GM18951 (cell line): Measurements from ENCODE around the gene CNTNAP2.

ENCODE experiments used
- POLR2A ChIP-seq: IDR thresholded peaks from 4 replicates; pipeline ENCODE4 v1.6.1; 2011; ENCODE audit warnings: mild to moderate bottlenecking; ENCODE audit not compliant: insufficient read length, insufficient read depth; ENCODE audit errors: extremely low read depth
- in situ Hi-C: fragments of 300-500 bp; cut with MboI; formaldehyde crosslinking; loops from one replicate; pipeline ENCODE4 v1.12.0; 2022; ENCODE audit warnings: low sequenced_read_pairs, mixed read lengths, inconsistent platforms; ENCODE audit not compliant: unreplicated experiment

The CNTNAP2 gene

DNA sequence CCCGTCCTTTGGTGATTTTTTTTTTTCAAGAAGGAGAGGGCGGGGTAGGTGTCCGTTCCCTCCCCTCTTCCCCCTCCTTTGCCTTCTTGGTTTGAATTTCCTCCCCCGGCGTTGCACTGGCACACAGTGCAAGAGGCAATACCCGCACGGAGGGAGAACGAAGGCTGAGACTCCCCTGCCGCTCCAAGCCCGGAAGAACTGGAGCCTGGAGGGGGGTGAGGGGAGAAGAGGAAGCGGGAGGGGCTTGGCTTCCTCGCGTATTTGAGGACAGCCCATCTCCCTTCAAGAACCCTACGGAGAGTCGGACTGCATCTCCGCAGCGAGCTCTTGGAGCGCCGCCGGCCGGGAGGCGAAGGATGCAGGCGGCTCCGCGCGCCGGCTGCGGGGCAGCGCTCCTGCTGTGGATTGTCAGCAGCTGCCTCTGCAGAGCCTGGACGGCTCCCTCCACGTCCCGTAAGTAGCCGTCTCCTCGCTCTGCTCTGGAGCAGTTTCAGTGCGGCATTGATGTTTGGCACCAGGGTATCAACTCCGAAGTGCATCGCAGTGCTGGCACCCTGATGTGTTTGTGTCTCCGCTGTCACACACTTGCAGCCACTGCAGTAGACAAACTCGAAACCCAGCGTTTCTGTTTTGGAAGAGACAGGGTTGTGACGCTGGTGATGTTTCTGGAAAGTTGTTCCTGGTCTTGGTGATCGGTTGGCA lies at the start of gene CNTNAP2:
Gene CNTNAP2, plus strand, starts transcription at position 281 of the 702 bp plus-strand sequence. Its CDS starts 76 bp downstream, at position 357.
- no peak for TF ChIP-seq POLR2A
- in situ Hi-C loops = no loop called here

GRCh38 chr7:146067880-146068279 lies 48.7 kb upstream of the CNTNAP2 start:
- no peak for TF ChIP-seq POLR2A
- in situ Hi-C loops = no loop called here

DNA sequence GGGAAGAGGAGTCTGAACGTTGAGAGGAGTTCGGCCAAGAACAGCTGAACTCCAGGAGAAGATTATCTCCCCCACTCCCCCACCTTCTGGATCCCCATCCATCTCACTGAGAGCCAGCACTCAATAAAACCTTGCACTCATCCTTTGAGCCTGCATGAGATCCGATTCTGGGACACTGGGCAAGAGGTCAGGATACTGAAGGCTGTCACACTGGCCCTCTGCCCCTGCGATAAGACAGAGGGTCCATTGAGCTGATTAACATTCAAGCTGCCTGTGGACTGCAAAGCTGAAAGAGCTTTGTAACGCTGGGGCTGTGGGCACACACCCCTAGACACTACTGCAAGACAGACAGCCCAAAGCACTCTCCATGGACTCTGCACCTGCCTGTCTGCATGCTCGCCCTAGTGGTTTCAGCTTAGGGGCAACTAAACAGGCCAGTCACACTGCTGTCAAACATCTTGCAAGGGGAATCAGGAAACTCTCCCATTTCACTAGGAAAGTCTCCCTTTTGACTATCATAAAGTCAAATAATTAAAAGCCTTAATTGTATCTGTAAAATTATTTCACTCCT lies 42.3 kb upstream of the CNTNAP2 start:
- no peak for TF ChIP-seq POLR2A
- in situ Hi-C loops = no loop called here

DNA sequence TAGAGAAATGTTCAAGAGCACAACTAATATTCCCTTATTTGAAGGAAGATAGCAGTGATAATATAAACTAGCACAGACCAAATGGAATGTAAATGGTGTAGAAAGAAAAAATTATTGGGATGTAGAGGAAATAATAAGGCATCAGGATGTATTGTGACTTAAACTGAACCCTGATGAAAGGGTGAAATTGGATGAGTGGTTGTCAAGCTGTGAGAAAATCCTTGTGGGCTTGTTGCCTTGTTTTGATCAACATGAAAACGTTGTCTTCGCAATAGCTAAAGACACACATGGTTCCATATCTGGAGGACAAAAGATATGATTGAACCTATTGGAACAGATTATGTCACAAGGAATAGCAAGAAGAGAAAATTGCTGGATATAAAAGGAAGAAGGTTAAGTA lies 40.3 kb upstream of the CNTNAP2 start:
- no peak for TF ChIP-seq POLR2A
- in situ Hi-C loops = loop anchor here (25.0 kb wide), 2 partner anchors 914 to 1039 kb away; no protein-coding TSS in a partner anchor

DNA sequence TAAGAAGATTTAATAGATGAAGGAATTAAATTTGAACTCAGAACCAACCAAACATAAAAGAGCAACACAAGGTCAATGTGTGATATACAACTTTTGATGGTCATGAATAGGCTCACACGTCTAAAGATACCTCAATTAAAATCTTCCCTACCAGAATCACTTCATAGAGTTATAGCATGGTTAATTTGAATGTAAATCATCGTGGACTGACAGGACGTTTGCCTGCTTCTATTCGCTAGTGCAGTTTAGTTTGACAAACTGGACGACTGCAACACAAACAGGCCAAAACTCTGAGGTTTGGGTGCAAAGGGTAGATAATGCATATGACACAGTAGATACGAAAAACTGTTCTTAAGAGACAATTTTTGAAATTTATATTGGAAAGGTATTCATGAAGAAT lies 32.5 kb upstream of the CNTNAP2 start:
- in situ Hi-C loops = loop anchor here (25.0 kb wide), 2 partner anchors 922 to 1047 kb away; no protein-coding TSS in a partner anchor
- no peak for TF ChIP-seq POLR2A

DNA sequence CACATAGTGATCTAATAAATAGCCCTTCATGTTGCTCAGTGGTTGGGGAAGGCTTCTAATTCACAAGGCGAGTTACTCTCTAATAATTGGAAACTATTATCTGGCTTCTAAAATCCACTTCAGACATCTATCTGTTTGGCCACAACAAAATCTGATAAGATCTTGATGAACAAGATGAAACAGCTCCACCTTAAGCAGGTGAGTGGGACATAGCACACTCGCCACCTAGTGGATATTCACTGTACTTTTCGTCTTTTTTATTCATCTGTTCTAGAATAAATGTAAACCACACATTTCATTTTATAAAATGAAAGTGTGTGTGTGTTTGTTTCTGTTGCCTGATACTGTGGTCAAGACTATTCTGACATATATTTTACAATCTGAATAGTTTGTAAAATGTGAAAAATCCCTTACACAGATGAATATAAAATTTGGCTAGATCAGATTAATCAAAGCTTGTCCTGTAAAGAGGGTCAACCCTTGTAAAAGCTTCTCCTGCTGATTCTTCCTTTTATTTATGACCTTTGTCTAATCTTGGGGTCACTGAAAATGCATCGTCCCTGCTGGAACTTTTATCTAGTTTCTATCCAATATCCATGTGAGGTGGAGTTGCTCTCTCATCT lies 26.5 kb upstream of the CNTNAP2 start:
- no peak for TF ChIP-seq POLR2A
- in situ Hi-C loops = loop anchor here (25.0 kb wide), 2 partner anchors 928 to 1053 kb away; no protein-coding TSS in a partner anchor

GRCh38 chr7:146094356-146094755 lies 22.2 kb upstream of the CNTNAP2 start:
- in situ Hi-C loops = loop anchor here (25.0 kb wide), 2 partner anchors 932 to 1057 kb away; no protein-coding TSS in a partner anchor
- no peak for TF ChIP-seq POLR2A

DNA sequence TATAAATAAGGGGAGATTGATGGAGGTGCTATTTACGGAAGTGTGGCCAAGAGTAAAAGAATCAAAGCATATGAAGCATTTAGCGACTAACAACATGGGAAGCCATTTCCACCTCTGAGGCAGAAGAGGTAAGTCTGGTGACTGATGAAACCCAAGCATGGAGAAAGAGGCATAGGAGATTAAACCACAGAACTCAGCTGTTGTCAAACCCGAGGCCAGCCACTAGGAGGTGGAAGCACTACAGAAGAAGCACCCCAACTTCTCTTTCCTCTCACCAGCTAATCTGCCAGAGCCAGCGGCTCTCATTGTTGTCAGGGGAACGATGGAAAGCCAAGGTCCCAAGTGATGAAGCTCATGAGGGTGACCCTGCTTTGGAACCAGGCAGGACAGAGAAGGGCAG lies 19.6 kb upstream of the CNTNAP2 start:
- TF ChIP-seq POLR2A = no peak
- in situ Hi-C loops = loop anchor here (25.0 kb wide), 2 partner anchors 935 to 1060 kb away; no protein-coding TSS in a partner anchor

DNA sequence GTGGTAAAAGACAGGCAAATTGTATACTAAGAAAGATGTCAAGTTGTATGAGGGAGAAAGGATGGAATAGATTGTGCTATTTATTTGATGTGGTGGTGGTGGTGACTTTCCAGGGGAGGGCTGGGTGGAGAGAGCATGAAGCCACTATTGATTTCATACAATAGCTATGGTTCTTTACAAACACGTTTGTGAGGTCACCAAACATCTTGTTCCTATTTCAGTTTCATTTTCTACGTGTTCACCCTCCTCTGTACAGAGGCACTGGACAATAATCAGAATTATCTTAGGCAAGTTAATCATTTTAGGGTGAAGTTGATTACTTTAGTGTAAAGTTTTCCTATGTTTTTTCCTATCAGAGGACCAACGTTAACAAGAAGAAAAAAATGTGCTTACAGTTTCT lies 10.3 kb upstream of the CNTNAP2 start:
- in situ Hi-C loops = no loop called here

GRCh38 chr7:146112755-146113154 lies 3.8 kb upstream of the CNTNAP2 start:
- in situ Hi-C loops = no loop called here
- TF ChIP-seq POLR2A = no peak

More for the DNA sequence above, 10.3 kb upstream of the CNTNAP2 start:
- no peak for TF ChIP-seq POLR2A

GRCh38 chr7:146115548-146115850 lies 1.1 kb upstream of the CNTNAP2 start:
- in situ Hi-C loops = no loop called here
- no peak for TF ChIP-seq POLR2A

- no peak for TF ChIP-seq POLR2A
- in situ Hi-C loops = no loop called here
These were observed 615 bp upstream of the CNTNAP2 start for GRCh38 chr7:146115851-146116520.

DNA sequence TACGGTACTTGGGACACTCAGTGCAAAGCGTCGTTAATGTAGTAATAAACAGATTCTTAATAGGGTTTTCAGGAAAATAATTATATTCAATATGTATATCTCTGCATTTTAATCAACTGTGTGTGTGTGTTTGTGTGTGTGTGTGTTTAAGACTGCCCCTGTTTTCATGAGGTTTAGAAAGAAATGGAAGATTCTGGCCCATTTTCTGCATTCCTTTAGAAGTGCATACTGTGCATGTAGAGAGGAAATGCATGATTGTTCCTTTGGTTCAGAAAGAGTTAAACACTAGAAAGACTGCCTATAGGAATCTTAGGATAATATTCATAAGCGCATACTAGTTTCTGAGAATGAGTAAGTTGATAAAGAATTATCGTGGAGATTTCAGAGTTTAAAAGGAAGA lies 975 bp downstream of the CNTNAP2 start:
- no peak for TF ChIP-seq POLR2A
- in situ Hi-C loops = no loop called here
